Fibroblast of skin of back (primary cell): Measurements from ENCODE around the gene GREM2.

Experiments used
- DNase-seq: peaks from one replicate; pipeline ENCODE4 v3.0.0-alpha.2; 2013

The GREM2 gene

DNA sequence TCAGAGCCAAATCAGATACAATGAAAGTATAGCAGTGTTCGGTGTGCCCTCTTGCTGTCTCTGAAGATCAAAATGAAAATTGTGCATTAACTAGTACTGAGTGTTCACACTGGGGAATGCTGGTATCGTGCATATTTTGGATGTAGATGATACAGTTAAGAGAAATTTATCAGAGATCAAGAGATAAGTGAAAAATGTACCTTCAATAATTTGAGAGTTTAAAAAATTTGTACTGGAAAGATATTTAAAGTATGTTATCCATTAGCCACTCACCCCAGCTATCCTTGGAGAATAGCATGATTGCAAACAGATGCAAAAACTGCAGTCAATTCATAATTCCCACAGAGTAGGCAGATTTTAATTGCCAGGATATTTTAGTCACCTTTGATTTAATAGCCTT is 56.4 kb downstream of the GREM2 start:
- DNase-seq: peak; percentile 31

DNA sequence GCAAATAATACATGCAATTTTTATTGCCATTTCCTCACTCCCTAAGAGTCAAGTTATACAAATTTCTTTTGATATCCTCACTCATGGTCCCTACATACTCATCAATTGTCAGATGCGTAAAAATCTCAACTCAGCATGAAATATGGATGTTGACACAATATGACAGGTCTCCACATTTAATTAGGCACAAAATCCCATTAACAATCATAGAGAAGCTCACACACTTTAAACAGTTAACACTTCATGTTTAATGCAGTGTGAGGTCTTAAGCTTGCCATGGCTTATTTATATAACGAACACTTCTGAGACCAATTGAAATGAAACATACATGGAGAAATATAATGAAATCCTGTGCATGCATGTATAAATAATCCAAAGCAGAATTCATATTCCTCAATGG is 58.6 kb downstream of the GREM2 start:
- DNase-seq: no peak

DNA sequence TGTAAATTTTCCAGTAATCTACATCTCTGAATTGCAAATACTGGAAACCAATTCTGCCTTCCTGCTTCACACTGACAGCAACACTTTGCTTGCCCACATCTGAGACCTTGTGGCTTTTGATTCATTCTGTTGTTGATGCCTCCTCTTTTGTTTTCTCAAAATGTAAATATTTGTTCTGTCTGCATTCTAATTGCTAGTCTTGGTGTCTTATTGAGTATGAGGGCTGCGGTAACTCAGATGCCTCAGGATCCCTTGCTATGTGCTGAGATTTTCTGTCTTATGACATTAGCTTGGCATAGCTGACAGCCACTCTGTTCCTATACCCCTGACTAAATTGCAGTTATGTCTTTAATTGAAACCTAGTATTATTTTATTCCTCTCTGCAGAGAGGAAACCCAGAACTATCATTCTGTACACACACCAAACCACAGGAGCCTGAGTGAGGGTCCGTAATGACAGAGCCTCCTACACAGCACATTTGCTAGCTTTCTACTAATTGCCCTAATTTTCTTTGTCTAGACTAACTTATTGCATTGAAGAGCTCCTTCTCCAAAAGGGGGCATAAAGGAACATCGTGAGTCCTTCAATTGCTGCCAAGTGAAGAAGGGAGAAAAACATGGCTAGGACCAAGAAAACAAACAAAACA is 72.1 kb downstream of the GREM2 start:
- DNase-seq: no peak

DNA sequence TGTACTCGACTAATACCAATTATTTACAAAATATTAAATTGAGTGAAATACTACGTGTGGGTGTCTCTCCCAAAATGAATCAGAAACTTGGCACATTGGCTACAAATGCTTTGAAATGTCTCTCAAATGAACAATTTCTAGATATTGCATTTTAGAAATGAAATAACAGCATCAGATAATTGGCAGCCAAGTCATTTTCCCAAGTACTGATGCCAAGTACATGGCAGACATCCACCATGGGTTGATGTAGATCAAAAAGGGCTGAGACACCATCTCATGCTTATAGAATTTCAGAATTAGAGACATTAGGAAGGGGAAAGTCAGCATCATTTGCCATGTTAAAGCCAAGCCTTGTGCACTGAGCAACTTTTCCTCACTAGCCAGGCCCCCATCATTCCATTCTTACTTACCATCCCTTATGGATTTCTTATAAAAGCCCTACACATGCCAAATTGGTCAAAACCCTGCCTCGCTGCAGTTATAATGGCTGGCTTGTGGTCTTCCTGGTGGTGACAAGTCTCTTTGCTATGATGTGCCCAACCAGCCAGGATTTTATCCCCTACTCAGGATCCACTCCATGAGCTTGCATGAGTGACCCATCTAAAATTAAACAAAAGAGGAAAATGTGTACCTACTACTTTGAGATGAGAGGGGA is 73.1 kb downstream of the GREM2 start:
- DNase-seq: peak; percentile 44

DNA sequence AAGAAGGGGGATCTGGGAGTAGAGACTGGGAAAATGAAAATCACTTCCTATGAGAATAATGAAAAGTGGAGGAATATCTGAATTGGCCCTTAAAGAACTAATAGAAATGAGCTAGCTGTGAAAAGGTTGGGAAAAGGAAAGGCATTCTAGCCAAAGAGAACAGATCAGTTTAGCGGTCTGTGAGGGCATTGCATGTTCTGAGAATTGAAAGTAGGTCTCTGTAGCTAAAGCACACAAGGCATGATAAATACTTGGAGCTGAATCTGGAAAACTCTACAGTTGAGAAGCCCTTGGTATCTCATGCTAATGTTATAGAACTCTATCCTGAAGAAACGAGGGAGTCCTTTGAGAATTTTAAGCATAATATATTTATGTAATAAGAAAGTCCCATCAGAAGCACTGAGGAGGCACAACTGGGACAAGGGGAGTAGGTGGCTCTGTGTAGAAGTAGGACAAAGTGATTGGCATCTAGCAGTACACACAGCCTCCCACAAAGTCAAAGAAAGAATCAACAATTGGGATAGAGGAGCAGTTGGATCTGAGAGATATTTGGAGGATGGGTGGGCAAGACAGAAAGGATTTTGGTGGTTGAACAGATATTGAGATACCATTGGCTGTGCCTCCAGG is 78.7 kb downstream of the GREM2 start:
- DNase-seq: no peak

DNA sequence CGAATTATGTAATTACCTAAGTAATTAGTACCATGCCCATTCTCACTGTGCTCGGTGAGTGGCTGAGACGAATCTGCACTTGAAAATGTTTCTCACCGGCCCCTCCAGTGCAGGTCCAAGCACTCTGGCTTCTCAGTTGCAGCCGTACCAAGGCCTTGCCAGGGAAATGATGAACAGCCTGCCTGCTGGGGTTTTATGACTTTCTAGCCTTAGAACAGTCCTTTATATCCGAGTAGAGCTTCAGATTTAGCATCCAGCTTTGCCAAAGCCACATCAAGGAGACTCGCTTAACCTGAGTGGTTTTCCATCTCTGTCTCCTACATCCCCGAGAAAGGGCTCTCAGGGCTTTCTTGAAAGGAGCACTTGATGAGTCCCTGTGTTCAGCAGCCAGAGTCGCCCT is 83.4 kb downstream of the GREM2 start:
- no peak for DNase-seq

DNA sequence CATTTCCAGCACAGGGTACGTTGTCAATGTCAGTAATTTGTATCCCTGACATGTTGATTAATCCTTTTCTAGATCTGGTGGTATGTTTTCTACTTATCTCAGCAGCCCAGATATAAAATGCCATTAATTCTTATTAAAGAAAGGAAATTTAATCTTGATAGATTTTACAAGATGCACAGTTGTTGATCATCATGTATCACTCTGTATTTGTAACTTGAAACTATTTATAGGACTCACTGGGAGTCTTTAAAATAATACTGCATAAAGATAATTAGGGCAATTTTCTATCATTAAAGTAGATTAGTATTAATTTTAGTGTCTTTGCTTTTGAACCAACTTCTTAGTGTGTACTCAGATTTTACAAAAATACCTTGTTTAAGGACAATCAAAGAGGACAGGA is 84.9 kb downstream of the GREM2 start:
- DNase-seq: no peak

DNA sequence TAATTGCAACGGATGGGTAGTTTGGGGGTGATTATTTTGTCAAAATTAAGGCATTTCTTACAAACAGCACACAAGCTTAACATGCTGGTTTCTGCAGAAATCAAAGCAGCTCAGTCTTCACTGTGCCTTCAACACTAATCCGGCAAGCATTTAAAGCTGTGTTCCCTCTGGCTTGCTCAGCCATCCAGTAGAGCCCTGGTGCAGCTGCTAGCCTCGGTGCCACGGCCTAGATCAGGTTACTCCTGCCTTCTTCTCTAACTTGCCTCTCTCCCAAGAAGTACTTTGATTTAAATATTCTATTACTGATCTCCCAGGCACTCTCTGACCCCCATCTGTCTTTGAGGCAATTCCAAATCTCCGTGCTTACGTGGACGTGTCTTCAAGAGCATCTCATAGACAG is 85.6 kb downstream of the GREM2 start:
- DNase-seq: no peak

DNA sequence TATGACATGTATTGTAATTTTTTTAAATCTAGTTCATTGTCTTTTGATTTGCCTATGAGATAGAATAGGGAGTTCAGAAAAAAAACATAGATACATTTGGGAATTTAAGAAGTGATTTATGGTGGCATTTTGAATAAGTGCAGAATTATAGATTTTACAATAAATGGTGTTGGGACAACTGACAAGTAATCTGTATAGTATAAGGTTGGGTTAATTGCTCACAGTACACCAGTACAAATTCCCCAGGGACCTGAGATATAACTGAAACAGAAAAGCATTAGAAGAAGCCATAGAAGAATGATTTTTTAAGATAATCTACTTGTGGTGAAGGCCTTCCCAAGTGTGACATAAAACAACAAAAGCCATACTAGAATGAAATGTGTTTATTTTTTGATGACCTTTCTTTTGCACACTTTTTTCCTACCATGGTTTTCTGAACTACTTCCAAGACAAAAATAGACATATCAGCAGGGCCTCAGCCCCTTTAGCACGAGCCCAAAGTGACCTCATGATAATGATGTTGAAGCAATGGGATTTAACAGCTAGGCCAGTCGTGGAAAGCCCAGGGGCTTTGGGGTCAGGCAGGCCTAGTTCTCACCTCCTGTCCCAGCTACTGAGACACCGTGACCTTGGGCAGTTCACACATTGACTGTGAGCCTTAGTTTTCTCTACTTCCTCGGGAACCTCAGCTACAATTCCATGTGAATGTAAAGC is 87.4 kb downstream of the GREM2 start:
- peak; percentile 27 for DNase-seq

DNA sequence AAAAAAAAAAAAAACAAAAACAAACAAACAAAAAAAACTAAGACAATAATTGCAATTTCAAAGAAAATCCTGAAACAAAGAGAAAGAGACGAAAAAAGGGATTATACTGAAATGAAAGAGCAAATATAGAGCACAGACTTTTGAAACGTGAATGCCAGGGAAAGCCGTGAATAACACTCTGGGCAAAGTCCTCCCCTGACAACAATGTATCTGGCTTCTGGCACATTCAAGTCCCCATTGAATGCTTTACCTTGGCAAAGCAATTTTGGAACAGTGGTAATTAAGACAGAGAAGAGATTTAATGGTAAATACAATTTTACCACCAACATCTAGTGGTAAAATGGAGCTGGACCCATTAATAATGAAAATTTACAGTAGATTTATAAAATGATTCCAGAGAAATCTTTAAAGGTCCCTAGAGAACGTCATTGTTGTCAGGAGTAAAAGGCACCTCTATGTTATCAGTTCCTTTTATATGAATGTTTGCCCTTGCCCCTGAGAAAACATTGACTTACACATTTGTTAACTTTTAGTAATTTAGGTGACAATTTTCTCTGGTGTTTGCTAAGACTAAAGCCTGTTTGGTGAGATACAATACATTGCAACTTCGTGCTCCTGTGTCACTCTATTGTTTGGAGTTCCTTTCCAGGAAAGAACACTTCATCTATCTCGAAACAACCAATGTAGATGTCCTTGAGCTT is 89.7 kb downstream of the GREM2 start:
- DNase-seq: no peak

DNA sequence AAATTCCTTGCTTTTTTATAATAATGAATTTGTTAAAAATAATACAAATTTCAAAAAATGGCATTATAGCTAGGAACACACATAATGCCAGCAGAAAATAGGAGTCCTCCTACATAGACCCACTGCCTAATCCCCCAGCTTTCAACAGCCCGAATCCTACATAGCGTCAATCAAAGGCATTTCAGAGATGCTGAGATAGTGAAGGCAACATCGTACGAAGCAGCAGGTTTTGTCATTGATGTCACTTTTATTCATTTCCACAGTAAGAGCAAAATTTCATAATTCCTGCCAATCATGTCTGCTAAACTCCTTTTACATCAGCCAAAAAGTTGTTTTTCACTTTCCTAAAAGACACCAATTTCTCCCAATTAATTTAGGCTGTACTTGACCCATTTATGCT is 94.1 kb downstream of the GREM2 start:
- DNase-seq: no peak

DNA sequence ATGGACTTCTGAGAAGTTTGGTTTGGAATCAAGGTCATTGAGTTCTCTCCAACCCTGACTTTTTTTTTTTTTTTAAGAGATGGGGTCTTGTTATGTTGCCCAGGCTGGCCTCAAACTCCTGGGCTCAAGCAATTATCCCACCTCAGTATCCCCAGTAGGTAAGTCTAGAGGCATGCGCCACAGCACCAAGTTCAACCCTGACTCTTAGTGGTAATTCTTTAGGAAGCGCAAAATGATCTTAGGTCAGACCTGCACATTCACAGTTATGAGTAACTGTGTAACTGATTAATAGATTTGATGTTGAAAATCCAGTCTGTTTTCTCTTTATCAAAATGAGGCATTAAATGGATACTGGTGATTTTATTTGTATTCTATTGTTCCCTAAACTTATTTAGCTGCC is 95.9 kb downstream of the GREM2 start:
- no peak for DNase-seq

DNA sequence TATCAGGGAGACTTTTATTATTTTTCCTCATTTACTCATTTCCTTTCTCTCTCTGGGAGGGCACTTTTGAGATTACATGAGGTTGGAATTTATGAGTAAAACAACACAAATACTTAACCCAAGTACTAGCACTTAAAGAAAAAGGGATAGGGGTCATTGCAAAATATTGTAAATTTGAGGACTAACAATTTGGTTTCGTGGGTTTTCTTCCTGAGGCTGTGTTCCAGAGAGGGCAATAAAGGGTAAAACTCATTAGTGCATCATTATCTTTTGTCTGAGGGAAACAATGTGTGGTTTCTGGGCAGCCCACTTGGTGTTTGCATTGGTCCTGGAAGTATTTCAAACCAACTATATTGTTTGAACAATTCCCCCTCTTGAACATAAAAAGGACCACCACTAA is 96.5 kb downstream of the GREM2 start:
- peak; percentile 77 for DNase-seq

DNA sequence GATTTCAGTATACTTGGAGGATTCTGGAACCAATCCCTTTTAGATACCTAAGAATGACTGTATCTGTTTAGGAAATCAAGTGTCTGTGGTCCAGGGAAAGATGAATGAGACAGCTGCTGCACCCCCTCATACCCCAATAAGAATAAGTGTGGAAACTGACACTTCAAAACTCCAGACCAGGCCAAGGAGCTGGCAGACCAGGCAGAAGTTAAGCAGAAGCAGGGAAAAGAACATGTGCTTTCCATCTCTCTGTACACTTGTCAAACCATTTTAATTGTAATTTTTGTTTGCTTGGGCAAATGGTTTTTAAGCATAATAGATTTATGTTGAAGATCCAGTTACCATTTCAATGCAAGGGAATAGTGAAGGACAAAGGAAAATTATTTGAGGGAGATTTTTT is 100.2 kb downstream of the GREM2 start:
- DNase-seq: no peak

DNA sequence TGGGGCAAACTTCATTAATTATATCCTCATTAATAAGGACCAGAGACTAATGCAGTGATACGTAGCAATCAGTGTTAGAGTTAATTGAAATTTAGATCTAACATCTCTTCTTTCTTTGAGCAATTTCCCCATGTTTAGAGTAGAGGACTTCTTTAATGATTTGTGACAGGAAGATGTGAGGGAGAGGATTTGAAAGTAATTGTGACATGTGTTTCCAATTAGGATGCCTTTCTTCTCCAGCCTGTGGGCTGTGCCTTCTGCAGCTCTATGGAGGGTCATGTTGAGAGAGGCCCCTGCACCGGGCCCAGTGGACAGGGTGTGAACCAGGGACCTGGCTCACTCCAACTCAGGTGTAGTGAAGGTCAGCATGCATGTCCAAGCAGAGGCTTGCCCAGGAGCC is 103.0 kb downstream of the GREM2 start:
- peak; percentile 42 for DNase-seq

DNA sequence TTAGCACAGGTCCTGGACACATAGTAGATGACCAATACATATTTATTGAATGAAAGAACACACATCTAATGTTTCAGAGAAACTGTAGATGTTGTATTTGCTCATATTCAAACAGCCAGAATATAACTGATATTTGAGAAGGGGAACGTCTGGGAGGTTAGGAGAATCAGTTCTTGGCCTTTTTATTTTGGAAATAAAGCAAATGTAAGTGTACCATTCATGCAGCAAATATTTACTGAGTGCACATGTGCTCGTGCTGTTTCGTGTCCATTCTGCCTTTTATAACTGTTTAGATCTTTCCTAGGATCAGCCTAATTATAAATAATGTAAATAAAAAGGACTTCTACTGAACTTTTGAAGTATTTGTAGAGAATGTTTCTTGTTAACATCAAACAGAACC is 103.8 kb downstream of the GREM2 start:
- no peak for DNase-seq

DNA sequence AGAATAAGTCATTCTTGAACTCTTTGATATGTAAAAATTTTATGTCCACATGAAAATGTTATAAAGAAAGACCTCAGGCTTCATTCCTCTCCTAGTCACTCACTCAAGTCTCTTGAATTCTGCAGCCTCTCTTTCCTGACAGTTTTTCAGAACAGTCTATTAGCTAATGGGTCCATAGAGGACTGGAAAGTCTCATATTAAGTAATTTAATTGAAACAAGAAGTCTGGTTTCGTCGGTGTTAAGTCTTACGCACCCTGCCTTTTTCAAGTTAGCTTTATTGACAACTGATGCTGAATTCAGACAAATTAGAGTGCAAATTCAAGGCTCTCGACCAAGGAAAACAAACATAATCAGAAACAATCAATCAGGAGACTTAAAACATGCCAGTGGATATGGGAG is 105.8 kb downstream of the GREM2 start:
- DNase-seq: no peak

DNA sequence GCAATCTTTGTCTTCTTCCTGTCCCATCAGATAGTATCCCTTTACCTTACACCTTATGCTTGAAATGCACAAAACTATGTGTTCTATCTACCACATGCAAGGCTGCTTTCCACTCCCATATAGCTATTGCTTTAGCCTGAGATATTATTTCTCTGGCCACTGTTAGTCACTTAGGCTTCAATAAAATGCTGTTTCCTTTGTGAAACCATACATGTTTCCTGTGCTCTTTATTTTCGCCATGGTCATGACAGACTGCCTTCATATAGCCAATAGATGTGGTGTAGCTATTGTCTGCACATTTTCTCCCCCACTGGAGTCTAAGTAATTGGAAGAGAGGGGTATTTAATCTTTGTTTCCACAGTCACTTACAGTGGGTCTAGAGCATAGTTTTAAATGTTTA is 108.4 kb downstream of the GREM2 start:
- DNase-seq: no peak

DNA sequence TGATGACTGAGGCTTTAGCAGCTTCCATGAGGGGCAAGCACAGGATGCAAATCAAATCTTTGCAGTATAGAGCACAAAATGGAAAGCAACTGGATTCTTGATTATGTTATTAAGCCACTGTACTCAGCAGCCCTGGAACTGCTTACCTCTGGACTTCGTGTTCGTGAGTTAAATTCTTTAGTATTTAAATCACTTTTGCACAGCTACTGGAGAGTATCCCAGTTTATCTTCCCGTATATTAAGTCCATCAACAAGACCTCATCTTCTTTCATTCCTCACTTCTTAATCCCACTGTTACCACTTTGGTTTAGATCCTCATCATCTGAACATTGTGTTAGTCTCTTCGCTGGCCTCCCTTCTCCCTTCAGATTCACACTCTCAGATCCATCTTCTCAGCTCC is 108.9 kb downstream of the GREM2 start:
- no peak for DNase-seq

DNA sequence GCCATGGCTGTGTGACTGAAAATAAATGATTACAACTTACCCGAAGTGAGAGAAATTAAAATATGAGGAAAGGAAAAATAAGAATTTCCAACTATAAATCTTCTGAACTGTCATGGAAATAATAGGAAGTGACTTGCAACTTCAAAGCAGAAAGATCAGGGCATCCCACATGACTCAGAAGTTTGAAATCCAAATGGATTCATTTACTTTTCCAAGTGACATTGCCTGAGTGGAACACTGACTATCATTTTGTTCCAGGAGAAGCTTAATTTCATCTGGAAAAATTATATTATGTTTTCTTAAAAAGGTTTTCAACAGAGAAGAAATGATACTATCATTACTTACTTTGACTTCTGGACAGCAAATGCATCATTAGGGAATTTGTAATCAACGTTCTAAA is 110.8 kb downstream of the GREM2 start:
- peak; percentile 67 for DNase-seq

DNA sequence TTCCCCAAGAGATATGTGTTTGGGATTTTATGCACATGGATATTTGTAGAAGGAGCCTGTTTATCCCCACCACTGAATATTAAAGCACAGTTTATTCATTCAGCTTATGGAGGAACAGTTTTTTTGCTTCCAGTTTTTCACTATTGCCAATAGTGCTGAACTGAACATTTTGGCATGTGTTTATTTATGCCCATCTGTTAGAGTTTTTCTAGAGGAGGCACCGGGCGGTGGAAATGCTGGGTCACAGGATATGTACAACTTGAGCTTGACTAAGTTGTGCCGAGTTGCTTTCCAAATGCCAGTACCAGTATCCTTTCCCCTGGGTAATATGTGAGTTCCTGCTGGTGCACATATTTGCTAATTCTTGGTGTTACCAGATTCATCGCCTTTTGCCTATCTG is 111.3 kb downstream of the GREM2 start:
- no peak for DNase-seq

DNA sequence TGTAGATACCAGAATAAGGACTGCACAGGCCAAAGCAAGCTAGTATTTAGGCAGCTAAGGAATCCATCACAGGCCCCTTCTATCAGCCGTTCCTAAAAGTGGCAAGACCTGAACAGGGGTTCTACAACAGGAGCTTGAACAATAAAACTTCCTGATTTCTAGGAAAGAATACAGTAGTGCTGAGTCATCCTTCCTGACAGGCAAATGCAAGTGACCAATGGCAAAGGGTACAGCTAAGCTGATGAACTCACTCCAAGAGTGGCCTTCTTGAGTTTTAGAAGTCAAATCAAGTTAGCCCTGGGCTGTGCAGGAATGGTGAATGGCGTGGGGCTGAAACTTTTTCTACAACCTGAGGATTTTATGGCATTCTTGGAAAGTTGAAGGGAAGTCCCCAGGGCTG is 112.9 kb downstream of the GREM2 start:
- peak; percentile 64 for DNase-seq

DNA sequence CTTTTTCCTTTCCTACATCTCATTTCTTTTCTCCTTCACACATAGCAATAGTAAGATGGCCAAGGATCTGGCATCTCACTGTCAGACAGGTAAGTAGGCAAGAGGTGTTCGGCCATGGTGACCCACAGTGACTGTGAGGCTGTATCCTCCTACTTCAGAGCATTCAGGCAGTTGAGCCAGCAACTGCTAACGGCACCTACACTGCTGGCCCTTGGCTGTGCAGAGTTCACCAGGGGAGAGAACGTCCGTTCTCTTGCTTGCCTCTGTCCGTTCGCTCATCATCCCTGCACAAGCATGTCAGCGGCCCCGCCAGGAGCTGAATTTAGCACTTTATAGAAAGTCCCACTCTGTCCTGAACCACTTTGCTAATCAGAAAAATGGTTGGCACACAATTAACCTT is 113.6 kb downstream of the GREM2 start:
- no peak for DNase-seq
